Heart right ventricle (tissue), 16 donors: ENCODE data around the gene MDM4. TPM values are rescaled to one million over a fixed set of nuclear protein-coding genes. Genes with fewer than 3 reads are reported as not detected.

Experiments
- ATAC-seq, 8 donors: fragments of 200-7000 bp; cut with Tn5 transposase; one replicate each; pipeline ENCODE4 v1.9.1; 2020; ENCODE audit warnings: mild to moderate bottlenecking in 8 of 8, moderate library complexity in 8 of 8, moderate number of reproducible peaks in 1 of 8
- DNase-seq, 2 donors: peaks; one replicate each; pipeline ENCODE4 v3.0.0-alpha.2; 2020
- H3K27ac ChIP-seq, 10 donors: fragments of 200-600 bp; sonication (generic) in 2 of 10; one replicate each; pipeline versions ENCODE4 v1.5.0 to v1.8.0; 2020 to 2022; ENCODE audit warnings: mild to moderate bottlenecking in 3 of 10
- H3K27me3 ChIP-seq, 7 donors: fragments of 200-600 bp; one replicate each; pipeline ENCODE4 v1.8.0; 2021 to 2022; ENCODE audit warnings: mild to moderate bottlenecking in 2 of 7
- H3K36me3 ChIP-seq, 9 donors: fragments of 200-600 bp; sonication (generic) in 1 of 9; one replicate each; pipeline versions ENCODE4 v1.5.0 to v1.8.0; 2020 to 2022; ENCODE audit warnings: mild to moderate bottlenecking in 2 of 9
- H3K4me1 ChIP-seq, 9 donors: fragments of 200-600 bp; sonication (generic) in 1 of 9; one replicate each; pipeline versions ENCODE4 v1.5.0 to v1.8.0; 2020 to 2022; ENCODE audit warnings: mild to moderate bottlenecking in 4 of 9
- H3K4me3 ChIP-seq, 10 donors: fragments of 200-600 bp; sonication (generic) in 2 of 10; one replicate each; pipeline versions ENCODE4 v1.5.0 to v1.8.0; 2020 to 2022; ENCODE audit warnings: mild to moderate bottlenecking in 7 of 10, moderate library complexity in 2 of 10
- H3K9me3 ChIP-seq, 11 donors: fragments of 200-600 bp in 10 of 11; sonication (generic) in 2 of 11; one replicate each; pipeline versions ENCODE4 v1.5.0 to v1.8.0; 2013 to 2022; ENCODE audit warnings: mild to moderate bottlenecking in 2 of 11, control low read depth in 1 of 11, moderate library complexity in 1 of 11
- WGBS, 2 donors: extraction: QIAGEN DNeasy Blood & Tissue Kit; methylation state at CpG; one replicate each; pipeline ENCODE4 v1.1.7; 2013; ENCODE audit warnings: inconsistent platforms in 1 of 2; 5-methylcytosine and 5-hydroxymethylcytosine counted together
- intact Hi-C, 10 donors: fragments of 100-400 bp; cut with DNase I; formaldehyde crosslinking; loops; one replicate each; pipeline versions ENCODE4 v1.11.1 to v1.14.2; 2022
- polyA plus RNA-seq, 2 donors: library from polyadenylated mRNA; stranded (reverse); fragments of 200-250 nt; gene quantifications; one replicate each; pipeline ENCODE4 v1.2.3, GENCODE V29; 2013
- total RNA-seq, 10 donors: library from RNA; stranded (reverse); fragmentation: NEBNext Ultra II Directional in 3 of 10; extraction: Animal tissue kit (Norgen Biotek cat#: 25700) in 3 of 10; gene quantifications; one replicate each; pipeline versions ENCODE4 v1.2.1 to v1.2.4, GENCODE V29; 2021 to 2023
- TF ChIP-seq, protein P1 (sequence below), 9 donors: fragments of 200-600 bp; sonication (generic) in 2 of 9; IDR thresholded peaks; one replicate each; pipeline versions ENCODE4 v1.5.0 to v1.8.0; 2021 to 2022; ENCODE audit warnings: antibody characterized with exemption in 9 of 9, mild to moderate bottlenecking in 5 of 9, moderate library complexity in 1 of 9
- donor health status: Arrhythmogenic right ventricular cardiomyopathy.
- donor health status: ischemic (EF 13 %, LVEDD 7.1; RV severe dilation, severe dysfunction).
- donor health status: healthy with polysubstance abuse.
- donor health status: DM: no; HTN: yes; CAD: no.
- donor health status: DM: no; HTN: no; CAD: no.
- donor health status: ischemic (EF 25% LVEDD 6.9; RV normal size, moderate dysfunction).
- donor health status: ischemic (EF 25% LVEDD 5.7; RV mildly dilated, moderate dysfunction).
- donor health status: healthy.
- donor health status: DM: yes; HTN: yes; CAD: no.
- donor health status: Ischemic cardiomyopathy.
- donor health status: ischemic (EF 35%, LVEDD 5.7; RV mildly dilated, moderate dysfunction).
- donor health status: nonischemic (EF 11% LVEDD 7.7; RV severe dilation, severe dysfunction).
- donor health status: DM: yes; HTN: yes; CAD: no.
- donor health status: PGD.
- donor health status: ischemic (EF 29% LVEDD 5.4; RV normal size, mild dysfunction).
- donor health status: nonischemic (EF 23%, LVEDD 6.1; RV moderate dilation, normal function).

MDM4 gene
- total and polyA plus RNA-seq, 12 donors, result 3.7 to 43.7 (median 38.7) TPM

DNA sequence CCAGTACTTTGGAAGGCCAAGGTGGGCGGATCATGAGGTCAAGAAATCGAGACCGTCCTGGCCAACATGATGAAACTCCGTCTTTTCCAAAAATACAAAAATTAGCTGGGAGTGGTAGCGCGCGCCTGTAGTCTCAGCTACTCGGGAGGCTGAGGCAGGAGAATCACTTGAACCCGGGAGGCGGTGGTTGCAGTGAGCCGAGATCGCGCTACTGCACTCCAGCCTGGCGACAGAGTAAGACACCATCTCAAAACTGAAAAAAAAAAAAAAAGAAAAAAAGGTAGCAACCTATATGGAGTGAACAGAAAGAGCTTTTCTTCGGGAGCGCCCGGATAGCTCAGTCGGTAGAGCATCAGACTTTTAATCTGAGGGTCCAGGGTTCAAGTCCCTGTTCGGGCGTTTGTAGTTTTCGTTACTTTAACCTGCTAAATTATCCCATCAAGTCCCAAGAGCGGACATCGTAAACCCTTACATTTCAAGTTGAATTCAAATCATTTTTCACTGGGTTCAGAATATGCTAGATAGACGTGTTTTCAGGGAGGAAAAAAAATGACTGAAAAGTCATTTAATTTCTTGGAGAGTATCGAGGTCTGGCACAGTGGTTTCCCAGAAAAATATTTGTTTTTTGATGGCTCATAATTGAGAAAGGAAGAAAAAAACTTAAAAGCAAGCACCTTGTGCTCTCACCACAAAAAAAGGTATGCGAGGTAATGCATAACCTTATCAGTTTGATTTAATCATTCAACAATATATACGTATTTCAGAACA lies 9.8 kb upstream of the MDM4 start:
- 2% methylated on average over 27 of the region's 27 CpGs for WGBS, 2 donors
- H3K9me3 ChIP-seq, result no peaks in the 10 kb centered on the region
- DNase-seq (peak; percentile 42 to 64), ATAC-seq (peak; percentile 66 to 92 (median 80))
- no peaks in the 10 kb centered on the region for H3K27me3 ChIP-seq
- TF ChIP-seq, protein P1, sequence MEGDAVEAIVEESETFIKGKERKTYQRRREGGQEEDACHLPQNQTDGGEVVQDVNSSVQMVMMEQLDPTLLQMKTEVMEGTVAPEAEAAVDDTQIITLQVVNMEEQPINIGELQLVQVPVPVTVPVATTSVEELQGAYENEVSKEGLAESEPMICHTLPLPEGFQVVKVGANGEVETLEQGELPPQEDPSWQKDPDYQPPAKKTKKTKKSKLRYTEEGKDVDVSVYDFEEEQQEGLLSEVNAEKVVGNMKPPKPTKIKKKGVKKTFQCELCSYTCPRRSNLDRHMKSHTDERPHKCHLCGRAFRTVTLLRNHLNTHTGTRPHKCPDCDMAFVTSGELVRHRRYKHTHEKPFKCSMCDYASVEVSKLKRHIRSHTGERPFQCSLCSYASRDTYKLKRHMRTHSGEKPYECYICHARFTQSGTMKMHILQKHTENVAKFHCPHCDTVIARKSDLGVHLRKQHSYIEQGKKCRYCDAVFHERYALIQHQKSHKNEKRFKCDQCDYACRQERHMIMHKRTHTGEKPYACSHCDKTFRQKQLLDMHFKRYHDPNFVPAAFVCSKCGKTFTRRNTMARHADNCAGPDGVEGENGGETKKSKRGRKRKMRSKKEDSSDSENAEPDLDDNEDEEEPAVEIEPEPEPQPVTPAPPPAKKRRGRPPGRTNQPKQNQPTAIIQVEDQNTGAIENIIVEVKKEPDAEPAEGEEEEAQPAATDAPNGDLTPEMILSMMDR (IDR thresholded peaks at IDR 0.05), result no peak
- intact Hi-C loops, result loop anchor here in 2 of 10 donors (10.0 kb wide), 1 partner anchor 342 kb away; the partner anchor contains the start of gene REN (in 2 of the 2)
- peaks cover 0 to 33% (median 25%) of the 10 kb centered on the region in 9 donors for H3K4me1 ChIP-seq
- peak overlapping the region; percentile 30 to 90 (median 86) for H3K27ac ChIP-seq
- no peaks in the 10 kb centered on the region for H3K36me3 ChIP-seq
- peak overlapping the region; percentile 41 to 68 (median 59) for H3K4me3 ChIP-seq

DNA sequence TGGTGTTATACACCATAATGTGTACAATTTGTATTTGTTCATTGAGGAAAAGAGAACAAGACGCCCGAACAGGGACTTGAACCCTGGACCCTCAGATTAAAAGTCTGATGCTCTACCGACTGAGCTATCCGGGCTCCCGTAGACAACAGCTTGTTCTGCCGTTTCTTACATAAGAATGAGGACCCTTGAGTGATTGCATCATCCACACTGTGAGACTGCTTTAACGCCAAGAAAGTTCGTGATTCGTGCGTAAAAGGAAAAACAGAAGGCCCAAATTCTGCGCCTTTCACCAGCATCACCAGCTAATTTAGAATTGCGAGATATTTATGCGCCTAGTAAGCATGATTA lies 9.3 kb upstream of the MDM4 start:
- no peaks in the 10 kb centered on the region for H3K36me3 ChIP-seq
- H3K27me3 ChIP-seq, result no peaks in the 10 kb centered on the region
- 0% methylated on average over 13 of the region's 13 CpGs for WGBS, 2 donors
- TF ChIP-seq, protein P1 (IDR thresholded peaks at IDR 0.05), result no peak
- intact Hi-C loops, result loop anchor here in 2 of 10 donors (10.0 kb wide), 1 partner anchor 342 kb away; the partner anchor contains the start of gene REN (in 2 of the 2)
- peaks cover 0 to 33% (median 25%) of the 10 kb centered on the region in 9 donors for H3K4me1 ChIP-seq
- DNase-seq (peak; percentile 36 to 88), ATAC-seq (peak; percentile 74 to 92 (median 90))
- peak overlapping the region; percentile 68 to 90 (median 86) for H3K27ac ChIP-seq
- H3K4me3 ChIP-seq, result peak overlapping the region; percentile 30 to 68 (median 59)
- H3K9me3 ChIP-seq, result no peaks in the 10 kb centered on the region

DNA sequence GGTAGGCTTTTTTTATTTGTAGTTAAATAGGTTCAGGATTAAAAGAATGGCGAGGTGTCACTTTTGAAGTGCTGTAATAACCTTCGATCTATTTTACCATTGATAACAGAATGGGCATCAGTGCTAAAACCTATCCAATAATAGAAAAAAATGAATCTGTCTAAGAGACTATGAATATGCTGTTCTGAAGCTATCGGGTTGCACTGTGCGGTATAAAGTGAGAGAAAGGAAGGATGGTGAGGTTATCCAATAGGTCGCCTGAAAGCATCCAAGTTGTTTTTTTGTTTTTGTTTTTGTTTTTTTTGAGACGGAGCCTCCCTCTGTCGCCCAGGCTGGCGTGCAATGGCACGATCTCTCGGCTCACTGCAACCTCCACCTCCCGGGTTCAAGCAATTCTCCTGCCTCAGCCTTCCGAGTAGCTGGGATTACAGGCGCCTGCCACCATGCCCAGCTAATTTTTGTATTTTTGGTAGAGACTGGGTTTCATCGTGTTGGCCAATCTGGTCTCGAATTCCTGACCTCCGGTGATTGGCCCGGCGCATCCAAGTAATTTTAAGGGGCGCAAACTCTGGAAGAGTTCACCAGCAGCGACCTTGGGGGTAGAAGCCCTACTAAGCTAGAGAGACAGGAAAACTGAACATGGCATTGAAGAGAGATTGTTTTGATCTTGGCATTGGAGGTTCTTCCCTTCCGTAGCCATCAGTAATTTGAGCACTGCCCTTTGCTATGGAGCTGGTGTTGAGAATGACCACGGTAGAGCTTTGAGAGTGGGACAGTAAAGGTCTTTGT lies 8.7 kb upstream of the MDM4 start:
- H3K27ac ChIP-seq, result peak overlapping the region; percentile 68 to 90 (median 86)
- no peak for DNase-seq
- peaks cover 0 to 39% (median 25%) of the 10 kb centered on the region in 9 donors for H3K4me1 ChIP-seq
- WGBS, 2 donors, result 1 to 2% methylated on average over 22 of the region's 22 CpGs
- ATAC-seq, result peak; percentile 16 to 44 (median 36)
- intact Hi-C loops, result loop anchor here in 2 of 10 donors (10.0 kb wide), 1 partner anchor 343 kb away; the partner anchor contains the start of gene REN (in 2 of the 2)
- no peaks in the 10 kb centered on the region for H3K9me3 ChIP-seq
- TF ChIP-seq, protein P1 (IDR thresholded peaks at IDR 0.05), result no peak
- no peaks in the 10 kb centered on the region for H3K36me3 ChIP-seq
- no peaks in the 10 kb centered on the region for H3K27me3 ChIP-seq
- peak overlapping the region; percentile 30 to 68 (median 59) for H3K4me3 ChIP-seq

DNA sequence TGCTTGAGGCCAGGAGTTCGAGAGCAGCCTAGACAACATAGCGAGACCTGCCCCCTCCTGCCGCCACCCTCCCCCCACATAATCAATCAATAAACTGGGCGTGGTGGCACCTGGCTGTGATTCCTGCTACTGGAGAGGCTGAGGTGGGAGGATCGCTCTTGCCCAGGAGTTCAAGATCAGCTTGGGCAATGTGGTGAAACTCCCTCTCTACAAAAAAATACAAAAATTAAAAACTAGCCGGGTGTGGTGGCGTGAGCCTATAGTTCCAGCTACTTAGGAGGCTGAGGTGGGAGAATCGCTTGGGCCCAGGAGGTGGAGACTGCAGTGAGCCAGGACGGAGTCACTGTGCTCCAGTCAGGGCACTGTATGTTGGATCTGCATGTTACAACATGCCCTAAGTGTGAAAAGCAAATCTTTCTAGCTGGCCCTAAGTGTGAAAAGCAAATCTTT lies 7.0 kb upstream of the MDM4 start:
- no peak for DNase-seq
- intact Hi-C loops, result loop anchor here in 2 of 10 donors (10.0 kb wide), 1 partner anchor 344 kb away; the partner anchor contains the start of gene REN (in 2 of the 2)
- no peak overlapping the region for H3K4me3 ChIP-seq
- 86 to 92% methylated on average over 9 of the region's 9 CpGs for WGBS, 2 donors
- H3K27ac ChIP-seq, result no peak overlapping the region
- no peaks in the 10 kb centered on the region for H3K9me3 ChIP-seq
- no peaks in the 10 kb centered on the region for H3K36me3 ChIP-seq
- no peak for ATAC-seq
- H3K27me3 ChIP-seq, result no peaks in the 10 kb centered on the region
- TF ChIP-seq, protein P1 (IDR thresholded peaks at IDR 0.05), result no peak
- H3K4me1 ChIP-seq, result peaks cover 0 to 51% (median 16%) of the 10 kb centered on the region in 9 donors
